Suppressor macrophage treated with lipopolysaccharide for 1 hour (primary cell): ENCODE measurements around the gene NCF2.

Experiments used
- DNase-seq, 3 donors: peaks; one replicate each; pipeline ENCODE4 v3.0.0-alpha.2; 2020 to 2022

The NCF2 gene

DNA sequence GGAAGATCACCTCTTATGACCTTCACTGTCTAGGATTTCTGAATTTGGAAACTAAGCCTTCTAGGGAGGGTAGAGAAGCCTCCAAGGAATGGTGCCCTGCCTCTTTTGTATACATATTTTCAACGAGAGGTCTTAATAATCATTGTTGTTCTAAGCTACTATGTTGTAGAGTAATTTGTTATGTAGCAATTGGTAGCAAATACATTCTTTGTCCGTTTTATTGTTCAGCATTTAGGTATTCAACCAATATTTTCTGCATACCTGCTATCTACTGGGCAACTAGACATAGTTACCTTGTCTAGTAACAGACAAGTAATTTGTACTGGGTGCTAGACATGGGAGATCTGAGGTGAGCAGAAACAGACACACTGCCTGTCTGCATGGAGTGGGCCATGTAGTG, 20.8 kb upstream of the NCF2 start:
- DNase-seq = no peak

DNA sequence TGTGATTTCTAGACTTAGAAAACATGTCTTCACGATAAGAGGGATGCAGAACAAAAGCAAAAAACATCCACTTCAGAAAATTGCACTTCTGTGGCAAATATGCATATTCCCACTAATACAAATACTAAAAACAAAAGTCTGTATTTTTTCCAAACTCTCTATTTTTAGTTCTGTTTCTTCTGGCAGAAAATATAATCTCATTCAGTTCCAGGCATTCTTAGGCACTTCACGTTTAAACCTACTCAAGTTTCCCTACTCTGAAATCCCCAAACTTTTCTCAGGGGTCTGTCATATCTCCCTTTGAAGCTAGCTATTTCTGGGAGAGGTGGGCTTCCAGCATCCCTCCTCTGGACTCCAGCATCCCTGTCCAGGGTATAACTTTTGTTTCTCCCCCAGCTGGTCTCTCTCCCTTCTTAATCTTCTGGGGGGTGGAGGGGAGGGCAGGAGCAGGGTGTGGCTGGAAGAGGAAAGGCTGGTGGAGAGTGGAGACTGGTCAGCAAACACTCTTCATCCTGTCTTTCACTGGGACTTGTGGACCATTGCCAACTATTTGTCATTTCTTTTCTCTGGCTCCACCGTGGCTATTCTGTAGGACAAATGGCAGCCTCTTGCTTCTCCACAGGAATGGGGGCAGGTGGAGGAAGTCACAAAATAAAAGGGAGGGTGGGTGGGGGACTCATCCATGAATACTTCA, 19.6 kb upstream of the NCF2 start:
- DNase-seq = no peak

DNA sequence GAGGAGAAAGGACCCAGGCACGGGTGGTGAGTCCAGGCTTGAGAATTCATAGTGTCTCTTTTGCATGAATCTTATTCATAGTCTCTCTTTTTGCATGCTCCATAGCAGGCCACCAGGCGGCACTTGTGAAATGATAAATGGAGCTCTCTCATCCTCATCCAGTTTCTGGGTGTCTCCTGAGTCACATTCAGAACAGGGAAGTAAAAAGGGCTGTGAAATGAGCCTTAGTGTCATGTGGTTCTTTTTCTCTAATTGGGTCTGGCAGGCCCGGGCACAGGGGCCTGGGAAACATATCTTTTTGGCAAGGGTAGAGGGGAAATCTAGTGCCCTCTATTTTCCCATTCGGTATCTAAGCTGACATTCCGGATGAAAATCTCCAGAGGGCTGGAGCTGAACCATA, 19.1 kb upstream of the NCF2 start:
- peak; percentile 89 to 96 (median 94) for DNase-seq

DNA sequence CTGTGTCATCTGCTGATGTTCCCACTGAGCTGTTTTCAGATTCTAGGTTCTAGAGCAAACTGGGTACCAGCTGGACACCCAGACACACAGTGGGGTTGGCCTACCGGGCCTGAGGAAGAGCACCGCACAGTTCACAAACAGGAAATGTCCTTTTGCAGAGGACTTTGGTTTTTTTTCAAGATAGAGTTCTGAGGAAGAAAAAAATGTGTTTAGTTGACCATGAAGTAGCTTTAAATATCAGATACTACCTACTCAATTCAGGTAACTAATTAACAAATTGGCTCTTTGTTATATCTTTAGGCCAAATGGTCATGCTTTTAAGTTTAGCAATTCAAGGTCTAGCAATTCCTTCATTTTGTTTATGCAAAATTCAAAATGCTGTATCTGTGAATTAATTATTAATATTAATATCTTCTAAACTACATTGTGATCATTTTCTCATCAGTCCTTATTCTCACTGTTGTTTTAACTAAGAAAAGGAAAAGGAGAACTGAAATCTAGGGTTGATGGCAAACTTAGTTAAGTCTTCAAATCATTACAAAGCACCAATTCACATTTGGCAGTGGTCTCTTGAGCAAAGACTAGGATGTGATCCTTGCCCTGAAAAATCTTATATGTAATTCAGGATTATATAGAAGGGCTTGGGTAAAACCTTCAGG, 17.2 kb upstream of the NCF2 start:
- no peak for DNase-seq

DNA sequence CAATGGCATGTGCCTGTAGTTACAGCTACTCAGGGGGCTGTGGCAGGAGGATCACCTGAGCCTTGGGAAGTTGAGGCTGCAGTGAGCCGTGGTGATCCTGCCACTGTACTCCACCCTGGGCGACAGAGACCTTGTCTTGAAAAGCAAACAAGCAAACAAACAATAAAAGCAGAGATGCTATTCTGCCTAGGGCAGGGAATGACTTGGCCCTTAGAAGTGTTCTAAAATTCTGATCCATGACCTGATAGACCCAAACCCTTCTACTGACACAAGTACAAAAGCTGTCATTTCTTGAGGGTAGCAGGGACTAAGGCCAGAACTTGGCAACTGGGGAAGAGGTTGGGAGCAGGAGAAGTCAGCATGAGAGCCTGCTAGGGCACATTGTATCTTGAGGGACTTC, 15.6 kb upstream of the NCF2 start:
- no peak for DNase-seq

DNA sequence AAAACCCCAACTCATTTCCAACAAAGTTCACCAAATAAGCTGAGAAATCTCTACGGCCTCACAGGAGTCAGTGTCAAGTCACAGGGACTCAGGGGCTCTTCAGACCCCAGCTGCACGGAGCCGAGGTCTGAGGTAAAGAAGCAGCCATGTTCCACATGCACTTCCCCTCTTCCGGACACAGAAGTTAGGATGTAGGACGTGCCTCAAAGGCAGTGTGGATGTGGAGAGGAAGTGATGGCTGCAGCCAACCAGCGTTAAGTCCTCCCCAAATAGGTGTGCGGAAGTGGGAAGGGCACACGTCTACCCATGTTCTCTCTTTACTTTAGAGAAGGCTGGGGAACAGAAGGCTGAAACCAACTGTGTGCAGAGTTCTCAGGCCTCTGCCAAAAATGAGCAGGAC, 14.6 kb upstream of the NCF2 start:
- DNase-seq = peak in 1 of 3 donors; percentile 50

DNA sequence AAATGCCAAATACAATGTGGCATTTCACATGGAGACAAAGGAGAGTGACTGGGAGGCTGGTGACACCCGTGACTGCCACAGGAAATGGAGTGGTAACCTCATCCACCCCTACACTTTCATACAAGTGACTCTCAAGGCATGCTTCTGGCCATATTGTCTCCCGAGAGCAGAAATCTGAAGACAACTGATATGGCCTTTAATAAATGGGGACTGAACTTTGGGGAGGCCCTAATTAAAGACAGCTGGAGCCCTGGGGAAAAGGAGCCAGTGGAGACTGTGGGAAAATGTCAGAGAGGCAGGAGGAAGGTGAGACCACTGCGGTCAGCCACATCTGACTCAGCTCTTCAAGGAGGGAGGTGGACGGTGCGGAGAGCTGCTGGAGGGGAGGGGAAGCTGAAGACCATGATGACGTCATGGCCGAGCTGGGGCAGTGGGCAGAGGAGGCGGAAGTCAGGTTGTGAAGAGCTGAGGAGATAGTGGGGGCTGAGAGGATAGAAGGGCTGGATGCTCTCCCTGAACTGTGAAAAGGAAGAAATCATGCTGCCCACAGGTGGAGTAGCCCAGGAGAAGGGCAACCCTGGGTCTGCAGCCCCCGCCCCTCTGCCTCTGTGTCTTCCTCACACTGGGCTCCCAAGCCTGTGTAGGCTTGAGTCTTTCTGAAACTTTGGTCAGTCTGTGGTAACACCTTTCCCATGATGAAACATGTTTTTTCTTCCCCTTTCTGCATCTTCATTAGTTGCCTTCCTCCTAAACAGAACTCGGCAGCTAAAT, 14.0 kb upstream of the NCF2 start:
- DNase-seq = peak; percentile 76 to 86 (median 84)

DNA sequence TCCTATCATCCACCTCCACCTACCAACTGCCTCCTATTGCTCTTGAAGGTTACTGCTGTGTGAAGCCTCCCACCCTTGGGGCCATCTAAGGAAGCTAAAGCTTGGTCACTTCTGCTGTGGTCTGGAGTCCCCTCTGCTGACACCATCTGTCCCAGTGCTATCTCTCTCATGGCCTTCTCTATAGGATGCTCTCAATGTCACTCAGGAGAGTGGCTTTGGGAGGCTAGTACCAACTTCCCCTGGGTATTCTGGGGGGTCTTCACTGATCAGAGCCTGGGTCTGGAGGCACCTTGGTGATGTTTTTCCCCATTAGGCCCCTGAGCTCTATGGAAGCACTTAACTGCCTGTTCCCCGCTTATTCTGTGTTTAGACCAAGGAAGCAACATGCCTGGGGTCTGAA, 12.3 kb upstream of the NCF2 start:
- DNase-seq = no peak

DNA sequence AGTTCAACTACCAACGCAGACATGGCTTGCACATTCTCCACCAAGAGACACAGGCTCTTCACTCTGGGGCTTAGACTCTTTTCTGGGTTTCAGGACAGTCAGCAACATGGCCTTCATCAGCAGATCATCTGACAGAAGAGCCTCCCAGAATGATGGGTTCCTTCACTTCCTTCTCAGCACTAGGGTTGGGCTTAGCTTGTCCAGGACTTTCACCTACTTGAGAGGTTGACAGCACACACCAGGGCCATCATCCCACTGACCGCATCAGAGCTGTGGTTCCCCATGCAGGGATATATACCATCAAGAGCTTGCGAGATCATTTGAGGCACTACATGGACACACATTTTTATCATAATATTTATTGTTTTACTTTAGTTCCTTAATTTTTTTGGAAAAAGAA, 10.4 kb upstream of the NCF2 start:
- DNase-seq = peak in 2 of 3 donors; percentile 35 to 55

DNA sequence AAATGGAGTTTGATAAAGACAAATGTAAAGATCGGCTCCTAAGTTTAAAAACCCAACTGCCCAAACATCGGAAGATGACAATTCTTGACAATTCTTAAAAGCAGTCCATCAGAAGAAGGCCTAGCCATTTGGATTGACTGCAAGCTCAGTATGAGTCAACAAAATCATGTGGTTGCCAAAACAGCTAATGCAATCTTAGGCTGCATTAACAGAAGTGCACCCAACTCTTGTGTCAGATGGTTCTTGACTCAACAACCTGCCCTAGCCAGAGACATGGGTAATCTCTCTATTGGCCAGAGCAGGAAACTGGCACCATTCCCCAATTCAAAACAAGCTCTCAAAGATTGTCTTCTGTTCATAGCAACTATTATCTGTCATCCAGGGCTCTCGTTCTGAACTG, 9.9 kb upstream of the NCF2 start:
- DNase-seq = peak; percentile 85 to 95 (median 94)

DNA sequence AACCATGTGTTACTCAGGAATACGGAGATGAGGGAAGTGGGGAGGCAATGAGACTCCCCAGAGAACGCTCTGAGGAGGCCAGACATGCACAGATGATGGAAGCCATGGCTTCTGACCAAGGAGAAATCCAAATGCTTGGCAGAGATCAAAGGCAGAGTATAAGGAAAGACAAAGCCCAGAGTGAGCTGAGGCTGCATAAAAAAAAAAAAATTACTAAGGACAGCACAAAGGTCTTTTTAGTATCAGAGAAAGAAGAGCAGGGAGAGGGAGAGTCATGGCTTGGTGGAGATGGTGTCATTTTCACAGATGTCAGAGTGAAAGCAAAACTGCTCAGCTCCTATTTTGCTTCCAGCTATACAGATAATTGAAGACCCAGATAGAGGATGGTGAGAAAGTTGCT, 8.1 kb upstream of the NCF2 start:
- peak in 2 of 3 donors; percentile 55 to 70 for DNase-seq

DNA sequence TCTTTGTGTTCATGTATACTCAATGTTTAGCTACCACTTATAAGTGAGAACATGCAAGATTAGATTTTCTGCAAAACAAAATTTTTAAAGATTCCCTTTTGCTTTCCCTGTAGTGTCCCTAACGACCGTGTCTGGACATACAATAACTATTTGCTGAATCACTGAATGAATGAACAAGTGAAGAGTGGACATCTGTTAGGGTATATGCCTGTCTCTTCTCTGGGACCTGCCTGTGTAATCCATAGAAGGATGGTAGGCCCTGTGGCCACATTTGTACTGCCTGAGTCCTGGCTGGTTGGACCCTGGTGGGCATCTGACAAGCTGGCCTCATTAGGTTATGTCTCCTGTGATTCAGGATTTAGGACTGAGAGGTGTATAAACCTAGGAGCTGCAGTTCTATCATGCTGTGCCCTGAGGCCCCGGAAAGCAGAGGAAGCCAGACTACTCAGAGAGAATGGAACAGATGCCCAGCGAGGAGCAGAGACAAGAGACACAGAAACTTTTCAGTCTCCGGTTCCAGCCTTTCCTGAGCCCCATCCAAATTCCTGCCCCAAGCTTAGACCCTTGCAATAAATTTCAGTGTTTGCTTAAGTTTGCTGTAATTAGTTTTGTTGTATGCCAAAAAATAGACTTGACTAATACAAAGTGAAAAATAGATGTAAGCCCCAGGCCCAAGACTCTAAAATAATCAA, 7.5 kb upstream of the NCF2 start:
- no peak for DNase-seq

DNA sequence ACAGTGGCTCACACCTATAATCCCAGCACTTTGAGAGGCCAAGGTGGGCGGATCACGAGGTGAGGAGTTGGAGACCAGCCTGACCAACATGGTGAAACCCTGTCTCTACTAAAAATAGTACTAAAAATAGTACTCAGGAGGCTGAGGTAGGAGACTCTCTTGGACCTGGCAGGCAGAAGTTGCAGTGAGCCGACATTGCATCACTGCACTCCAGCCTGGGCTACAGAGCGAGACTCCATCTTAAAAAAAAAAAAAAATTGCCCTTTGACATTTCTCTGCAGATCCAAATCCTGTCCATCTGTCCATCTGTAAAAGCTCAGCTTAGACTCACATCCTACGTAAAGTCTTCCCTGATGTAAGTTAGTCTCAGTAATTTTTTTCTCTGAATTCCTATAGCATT, 6.2 kb upstream of the NCF2 start:
- DNase-seq = peak in 1 of 3 donors; percentile 17

DNA sequence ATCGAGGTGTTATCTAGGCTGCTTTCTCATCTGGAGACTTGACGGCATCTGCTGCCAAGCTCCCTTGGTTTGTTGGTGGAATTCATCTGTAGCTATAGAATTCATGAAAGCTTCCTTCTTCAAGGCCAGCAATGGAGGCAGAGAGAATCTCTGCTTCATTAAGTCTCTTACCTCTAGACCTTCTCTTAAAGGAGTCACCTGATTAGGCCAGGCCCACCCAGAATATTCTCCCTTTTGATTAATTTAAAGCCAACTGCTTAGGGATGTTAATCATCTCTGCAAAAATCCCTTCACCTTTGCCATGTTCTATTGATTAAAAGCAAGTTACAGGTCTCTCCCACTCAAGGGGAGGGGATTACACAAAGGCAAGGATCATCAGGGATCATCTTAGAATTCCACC, 5.3 kb upstream of the NCF2 start:
- DNase-seq = no peak

DNA sequence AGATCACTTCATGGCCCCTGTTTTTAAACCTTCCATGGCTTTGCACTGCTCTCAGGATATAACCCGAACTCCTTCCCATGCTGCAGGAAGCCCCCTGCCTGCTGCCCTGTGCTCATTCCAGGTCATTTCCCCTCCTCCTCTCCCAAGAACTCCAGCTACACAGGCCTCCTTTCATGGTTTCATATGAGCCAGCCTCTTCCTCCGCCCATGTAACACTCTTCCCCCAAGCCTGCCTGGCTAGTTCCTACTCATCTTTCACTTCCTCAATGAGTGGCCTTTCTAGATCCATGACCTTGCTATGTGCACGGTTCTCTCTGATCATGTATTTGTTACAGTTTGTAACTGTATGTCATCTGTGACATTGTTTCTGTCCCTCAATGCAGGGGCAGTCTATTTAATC, 3.1 kb upstream of the NCF2 start:
- DNase-seq = peak; percentile 84 to 91 (median 90)

DNA sequence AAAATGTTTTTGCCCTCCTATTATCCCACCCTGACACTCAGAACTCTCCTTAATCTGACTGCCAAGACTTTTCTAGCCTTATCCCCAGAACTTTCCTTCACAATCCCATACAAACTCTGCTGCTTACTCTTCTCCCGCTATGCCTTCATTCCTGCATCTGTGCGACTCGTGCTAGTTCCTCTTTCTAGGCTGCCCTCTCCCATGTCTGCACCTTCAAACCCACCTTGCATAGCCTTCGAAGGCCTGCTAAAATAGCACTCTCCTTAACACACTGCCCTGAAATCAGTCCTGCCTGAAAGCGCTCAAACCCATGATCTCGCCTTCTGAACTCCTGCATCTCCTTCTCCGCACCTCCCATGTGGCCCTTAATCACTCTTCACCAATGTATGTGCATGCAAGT, 2.5 kb upstream of the NCF2 start:
- DNase-seq = no peak

DNA sequence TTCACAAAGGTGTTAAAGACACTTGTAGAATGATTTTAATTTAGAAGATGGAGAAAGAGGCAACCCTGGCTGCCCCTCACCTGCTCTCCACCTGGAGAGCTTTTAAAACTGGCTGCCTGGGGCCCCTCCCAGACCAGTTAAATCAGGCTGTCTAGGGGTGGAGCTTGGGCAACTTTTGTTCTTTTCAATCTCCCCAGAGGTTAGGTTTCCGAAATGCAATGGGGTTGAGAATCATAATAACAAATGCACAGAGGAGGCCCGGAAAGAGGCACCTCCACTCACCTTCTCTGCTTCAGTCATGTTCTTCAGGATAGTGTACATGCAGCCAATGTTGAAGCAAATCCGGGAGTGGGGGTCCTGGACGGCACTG, 400 bp downstream of the NCF2 start:
- peak; percentile 62 to 68 (median 68) for DNase-seq

DNA sequence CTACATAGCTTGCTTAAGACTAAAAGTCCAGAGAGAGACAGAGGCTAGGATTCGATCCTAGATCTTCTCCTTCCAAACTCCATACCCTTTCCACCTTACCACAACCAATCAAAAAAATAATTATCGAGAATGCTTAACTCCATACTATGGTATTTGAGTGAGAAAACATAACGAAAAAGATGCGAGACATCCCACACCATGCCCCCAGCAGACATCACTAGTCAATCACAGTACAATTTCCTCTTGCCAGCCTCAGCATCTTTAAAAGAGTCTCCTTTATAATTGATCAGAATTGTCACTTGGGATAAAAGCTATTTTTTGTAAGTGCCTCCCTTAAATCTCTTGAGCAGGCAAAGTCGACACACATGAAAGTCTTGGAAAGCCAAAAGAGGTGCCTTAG, 875 bp downstream of the NCF2 start:
- DNase-seq = peak in 2 of 3 donors; percentile 37 to 42

DNA sequence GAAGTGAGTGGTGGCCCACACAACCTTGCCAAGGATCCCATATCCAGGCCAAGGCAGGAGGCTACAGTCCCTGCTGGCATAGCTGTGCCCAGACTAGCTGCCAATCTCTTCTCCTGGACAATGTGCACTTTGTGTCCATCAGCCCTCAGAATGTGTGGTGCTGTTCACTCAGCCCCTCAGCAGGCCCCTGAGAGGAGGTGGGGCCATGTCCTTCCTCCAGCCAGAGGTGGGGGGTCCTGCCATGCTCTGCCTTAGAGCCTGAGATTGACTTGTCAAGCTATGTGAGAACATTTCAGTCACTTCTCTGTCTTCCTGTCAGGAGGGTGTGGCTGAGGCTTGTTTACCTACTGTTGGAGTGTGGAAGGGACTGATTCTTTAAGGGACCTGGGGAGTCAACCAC, 1.4 kb downstream of the NCF2 start:
- DNase-seq = peak in 2 of 3 donors; percentile 51 to 52

DNA sequence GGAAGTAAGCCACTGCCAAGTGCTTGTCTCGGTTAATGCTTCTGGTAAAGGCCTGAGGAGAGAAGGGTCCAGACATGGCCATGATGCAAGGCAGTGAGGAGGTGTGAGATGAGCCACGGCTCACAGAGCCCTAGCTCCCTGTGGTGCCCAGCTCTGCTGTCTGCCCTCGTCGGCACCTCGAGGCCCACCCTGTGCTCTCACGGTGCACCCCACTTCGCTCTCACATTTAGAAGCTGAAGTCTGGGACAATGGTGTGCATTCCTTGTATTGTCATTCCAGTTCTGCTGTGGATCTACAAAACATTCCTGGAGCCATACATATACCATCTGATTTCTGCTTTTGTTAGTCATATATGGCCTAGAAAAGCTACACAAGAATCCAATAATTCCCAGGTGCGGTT, 3.3 kb downstream of the NCF2 start:
- peak in 1 of 3 donors; percentile 19 for DNase-seq

DNA sequence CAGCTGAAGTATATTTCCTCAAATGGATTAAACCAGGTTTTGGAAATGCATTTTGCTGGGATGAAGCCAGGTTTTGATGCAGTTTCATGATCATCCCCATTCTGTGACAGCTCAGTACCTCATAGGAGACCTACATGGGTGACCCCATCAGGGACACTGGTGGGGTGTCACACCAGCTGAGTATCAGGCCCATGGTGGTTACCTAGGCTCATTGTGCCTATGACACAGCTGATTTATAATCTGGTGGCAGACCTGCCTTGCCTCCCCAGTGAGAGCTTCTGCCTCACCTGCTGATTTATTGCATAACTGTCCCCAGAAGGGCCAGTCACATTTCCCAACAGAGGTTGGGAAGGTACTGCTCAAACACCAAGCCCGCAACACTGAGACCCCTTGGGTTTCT, 3.8 kb downstream of the NCF2 start:
- DNase-seq = no peak

DNA sequence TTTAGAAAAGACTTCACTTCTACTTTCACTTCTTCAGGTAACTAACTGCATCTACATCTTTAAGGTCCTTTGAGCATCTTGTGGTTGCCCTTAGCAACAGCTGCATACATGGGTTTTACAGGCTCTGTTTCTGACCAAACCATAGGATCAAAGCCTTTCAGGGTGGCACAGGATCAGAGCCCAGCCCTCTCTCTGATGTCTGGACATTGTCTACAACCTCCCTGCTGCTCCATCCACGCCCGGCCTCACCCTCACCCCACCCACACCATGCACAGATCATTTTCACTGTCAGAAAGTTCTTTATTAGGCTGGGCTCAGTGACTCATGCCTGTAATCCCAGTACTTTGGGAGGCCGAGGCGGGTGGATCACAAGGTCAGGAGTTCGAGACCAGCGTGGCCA, 5.2 kb downstream of the NCF2 start:
- DNase-seq = peak in 2 of 3 donors; percentile 54 to 57

DNA sequence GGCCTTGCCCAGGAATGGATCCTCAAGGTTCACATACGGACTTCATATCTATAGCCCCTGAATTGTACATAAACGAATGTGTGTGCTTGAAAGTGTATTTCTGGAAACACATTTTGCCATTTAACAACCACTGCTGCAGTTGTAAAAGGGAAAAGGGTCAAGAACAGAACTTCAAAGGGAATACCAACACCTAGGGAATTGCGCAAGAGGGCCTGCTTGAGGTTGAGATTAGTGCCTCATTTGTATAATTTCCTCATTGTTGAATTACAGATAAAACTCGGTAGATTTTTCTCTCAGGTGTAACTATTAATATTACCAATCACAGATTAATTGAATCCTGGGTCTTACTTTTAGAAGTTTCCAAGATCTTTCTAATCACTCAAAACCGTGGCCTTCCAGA, 6.1 kb downstream of the NCF2 start:
- peak in 1 of 3 donors; percentile 41 for DNase-seq
